HG03520 (cell line): Measurements from ENCODE around the gene TUB.

Experiments used
- ATAC-seq: cut with Tn5 transposase; IDR thresholded peaks from one replicate; pipeline ENCODE4 v1.9.1; 2021; ENCODE audit warnings: mild to moderate bottlenecking, moderate library complexity; ENCODE audit not compliant: unreplicated experiment

The TUB gene

GRCh38 chr11:8067929-8068575, 13.0 kb upstream of the TUB start:
- no peak for ATAC-seq

- ATAC-seq, result no peak
Measured at GRCh38 chr11:8068605-8069221, 12.3 kb upstream of the TUB start.

GRCh38 chr11:8069771-8070170, 11.2 kb upstream of the TUB start:
- no peak for ATAC-seq

GRCh38 chr11:8070417-8071115, 10.4 kb upstream of the TUB start:
- no peak for ATAC-seq

GRCh38 chr11:8071616-8072581, 9.1 kb upstream of the TUB start:
- ATAC-seq, result no peak

- ATAC-seq, result no peak
Measured at GRCh38 chr11:8075119-8075726, 5.8 kb upstream of the TUB start.

GRCh38 chr11:8079111-8079675, 1.8 kb upstream of the TUB start:
- ATAC-seq, result no peak

GRCh38 chr11:8080069-8080670, 841 bp upstream of the TUB start:
- no peak for ATAC-seq

GRCh38 chr11:8081591-8082250, 710 bp downstream of the TUB start:
- no peak for ATAC-seq

- no peak for ATAC-seq
Measured at GRCh38 chr11:8082391-8083087, 1.5 kb downstream of the TUB start.

- ATAC-seq, result no peak
Measured at GRCh38 chr11:8083088-8083395, 2.0 kb downstream of the TUB start.

- no peak for ATAC-seq
Measured at GRCh38 chr11:8083871-8084281, 2.9 kb downstream of the TUB start.

GRCh38 chr11:8084352-8084751, 3.3 kb downstream of the TUB start:
- no peak for ATAC-seq

- ATAC-seq, result no peak
Measured at GRCh38 chr11:8085011-8085645, 4.1 kb downstream of the TUB start.

GRCh38 chr11:8086001-8086479, 5.0 kb downstream of the TUB start:
- ATAC-seq, result no peak

- ATAC-seq, result no peak
Measured at GRCh38 chr11:8086571-8086970, 5.6 kb downstream of the TUB start.

- peak; percentile 38 for ATAC-seq
Measured at GRCh38 chr11:8087185-8087584, 6.2 kb downstream of the TUB start.

GRCh38 chr11:8087756-8088155, 6.7 kb downstream of the TUB start:
- no peak for ATAC-seq
